K562 treated with DMSO at 1 percent for 12 hours (cell line): ENCODE data around the gene SLC25A19. TPM values are rescaled to one million over a fixed set of nuclear protein-coding genes. Genes with fewer than 3 reads are reported as not detected.

Source experiments
- total RNA-seq: library from RNA; unstranded; fragments of 300-600 nt; gene quantifications from 2 replicates; pipeline ENCODE4 v1.2.3, GENCODE V29; 2022; ENCODE audit not compliant: insufficient read depth

Gene SLC25A19
- 23.4 and 29.5 TPM in 2 replicates for total RNA-seq

DNA sequence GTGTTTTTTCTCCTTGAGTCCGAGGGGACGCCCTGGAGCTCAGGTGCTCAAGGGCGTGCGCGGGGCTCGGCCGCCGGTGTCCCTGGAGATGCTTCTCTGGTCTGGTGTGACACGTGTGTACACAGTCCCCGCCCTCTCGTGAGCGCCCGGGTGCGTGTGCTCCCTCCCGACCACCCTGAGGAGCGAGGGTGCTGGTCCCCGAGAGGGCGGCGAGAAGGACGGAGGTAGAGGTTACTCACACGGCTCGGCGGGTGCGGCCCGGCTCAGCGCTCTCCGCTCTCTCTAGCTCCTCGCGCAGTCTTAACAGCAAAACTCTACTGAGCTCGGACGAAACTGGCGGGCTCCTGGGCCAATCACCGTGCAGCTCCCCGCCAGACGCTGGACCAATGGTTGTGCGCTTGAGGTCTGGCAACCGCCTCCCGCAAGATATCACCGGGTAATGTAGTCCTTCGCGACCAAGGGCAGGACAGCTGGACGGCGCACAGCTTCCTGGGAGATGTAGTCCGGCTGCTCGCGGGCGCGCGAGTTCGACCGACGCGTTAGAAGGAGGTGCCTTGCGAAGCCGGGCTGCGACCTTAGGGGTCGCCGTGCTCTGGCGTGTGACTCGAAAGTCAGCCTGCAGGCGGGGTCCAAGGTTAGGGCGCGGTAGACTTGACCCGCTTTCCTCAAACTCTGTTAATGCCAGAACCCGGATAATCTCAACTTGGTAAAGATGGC lies at the start of gene SLC25A19:
TSS of gene SLC25A19 (minus strand) at position 319 of the 717 bp plus-strand sequence. CDS start 2,669 bp downstream, outside the sequence.

DNA sequence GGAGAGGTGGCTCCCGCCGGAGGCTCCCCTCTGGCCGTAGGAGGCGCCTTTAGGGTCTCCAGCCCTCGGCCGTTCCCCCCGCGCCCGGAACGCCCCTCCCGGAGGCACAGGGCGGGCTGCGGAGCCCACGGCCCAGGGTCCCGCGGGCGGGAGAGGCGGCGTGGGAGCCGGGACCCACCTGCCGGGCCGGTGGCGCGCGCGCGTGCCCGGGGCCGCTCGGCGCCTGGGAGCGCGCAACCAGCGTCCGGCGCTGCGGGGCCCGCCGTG lies 18.3 kb downstream of the SLC25A19 start, which contains the start of gene MIF4GD:
TSS of gene MIF4GD (minus strand) at position 266 of the 267 bp plus-strand sequence. CDS start 1,036 bp downstream, outside the sequence.

DNA sequence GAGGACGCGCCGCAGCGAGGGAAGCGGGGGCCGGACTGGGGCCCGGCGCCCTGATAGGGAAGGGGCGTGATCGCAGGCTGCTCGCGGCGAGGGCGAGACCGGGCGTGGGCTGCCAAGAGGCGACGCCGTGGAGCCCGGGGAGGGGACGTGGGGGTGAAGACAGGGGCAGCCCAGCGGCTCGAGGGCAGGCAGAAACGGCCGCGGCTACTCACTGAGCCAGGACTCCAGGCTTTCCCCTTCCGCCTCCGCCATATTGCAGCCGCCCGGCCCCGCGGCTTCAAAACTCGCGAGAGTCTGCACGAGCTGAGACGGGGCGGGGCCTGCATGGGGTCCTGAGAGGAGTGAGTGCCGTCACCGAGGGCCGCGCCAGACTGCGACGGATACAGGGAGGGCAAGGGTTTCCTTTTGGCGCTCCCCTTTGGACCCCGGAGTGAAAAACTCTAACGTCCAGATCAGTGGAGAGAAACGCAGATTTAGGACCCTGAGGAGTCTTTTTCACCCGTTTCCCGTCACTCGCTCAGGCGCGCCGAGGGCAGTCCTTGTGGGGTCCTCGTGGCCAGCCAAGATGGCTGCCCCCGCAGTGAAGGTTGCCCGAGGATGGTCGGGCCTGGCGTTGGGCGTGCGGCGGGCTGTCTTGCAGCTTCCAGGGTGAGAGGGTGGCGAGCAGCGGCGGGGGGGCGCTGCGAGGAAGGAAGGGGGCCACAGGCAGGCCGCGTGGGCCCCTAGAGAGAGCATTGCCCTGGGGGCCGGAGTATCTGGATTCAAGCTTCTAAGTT lies 27.7 kb downstream of the SLC25A19 start, which contains the start of the genes GGA3 and MRPS7:
TSS of gene GGA3 (minus strand) at position 271 of the 776 bp plus-strand sequence. CDS start at position 252, 19 bp downstream.
TSS of gene MRPS7 (plus strand) at position 544 of the 776 bp plus-strand sequence. CDS start at position 566, 22 bp downstream.

Other genes with a start within 250 kb of the SLC25A19 start
- 403 and 525 TPM in 2 replicates for gene ATP5PD, start 242.5 kb downstream of the SLC25A19 start, total RNA-seq
- 21.3 and 36.3 TPM in 2 replicates for gene KCTD2, start 242.2 kb downstream of the SLC25A19 start, total RNA-seq
- 3.1 and 5.8 TPM in 2 replicates for gene SLC16A5, start 201.5 kb downstream of the SLC25A19 start, total RNA-seq
- gene ARMC7, start 179.5 kb downstream of the SLC25A19 start, total RNA-seq: 27.7 and 30.8 TPM in 2 replicates
- gene NT5C, start 157.7 kb downstream of the SLC25A19 start, total RNA-seq: 45.6 and 55.6 TPM in 2 replicates
- 109 and 120 TPM in 2 replicates for gene JPT1, start 134.9 kb downstream of the SLC25A19 start, total RNA-seq
- gene SUMO2, start 106.5 kb downstream of the SLC25A19 start, total RNA-seq: 150 and 159 TPM in 2 replicates
- gene NUP85, start 83.8 kb downstream of the SLC25A19 start, total RNA-seq: 67.7 and 89.9 TPM in 2 replicates
- gene GGA3, start 27.8 kb downstream of the SLC25A19 start, total RNA-seq: 27.0 and 59.2 TPM in 2 replicates
- gene MRPS7, start 27.6 kb downstream of the SLC25A19 start, total RNA-seq: 49.9 and 63.4 TPM in 2 replicates
- gene MIF4GD, start 18.2 kb downstream of the SLC25A19 start, total RNA-seq: 56.2 and 62.1 TPM in 2 replicates
- 74.1 and 115 TPM in 2 replicates for gene GRB2, start 116.2 kb upstream of the SLC25A19 start, total RNA-seq
- 27.0 and 43.8 TPM in 2 replicates for gene TMEM94, start 167.2 kb upstream of the SLC25A19 start, total RNA-seq
- 3.5 and 6.5 TPM in 2 replicates for gene CASKIN2, start 226.1 kb upstream of the SLC25A19 start, total RNA-seq
- gene TSEN54, start 227.1 kb upstream of the SLC25A19 start, total RNA-seq: 32.7 and 48.8 TPM in 2 replicates
- gene LLGL2, start 236.3 kb upstream of the SLC25A19 start, total RNA-seq: 20.9 and 40.9 TPM in 2 replicates